ENCODE measurements around the gene TEKT5.

TEKT5 gene

GRCh38 chr16:10644092-10644491, 50.6 kb downstream of the TEKT5 start:
- no peak for TF ChIP-seq CTCF (IDR thresholded peaks at IDR 0.05)
- Histone ChIP-seq H3K36me3 (no peaks in the 10 kb centered on the region), H3K4me1 (ENCODE audit: control insufficient read depth in 1 of 2, insufficient read depth in 1 of 2, low read depth in 1 of 2, low read length in 1 of 2) (no peaks in the 10 kb centered on the region), H3K4me3 (ENCODE audit: low read depth in 1 of 2, low read length in 1 of 2) (no peak overlapping the region), H3K27ac (no peak overlapping the region), H3K27me3 (no peaks in the 10 kb centered on the region), H3K9me3 (no peaks in the 10 kb centered on the region)

DNA sequence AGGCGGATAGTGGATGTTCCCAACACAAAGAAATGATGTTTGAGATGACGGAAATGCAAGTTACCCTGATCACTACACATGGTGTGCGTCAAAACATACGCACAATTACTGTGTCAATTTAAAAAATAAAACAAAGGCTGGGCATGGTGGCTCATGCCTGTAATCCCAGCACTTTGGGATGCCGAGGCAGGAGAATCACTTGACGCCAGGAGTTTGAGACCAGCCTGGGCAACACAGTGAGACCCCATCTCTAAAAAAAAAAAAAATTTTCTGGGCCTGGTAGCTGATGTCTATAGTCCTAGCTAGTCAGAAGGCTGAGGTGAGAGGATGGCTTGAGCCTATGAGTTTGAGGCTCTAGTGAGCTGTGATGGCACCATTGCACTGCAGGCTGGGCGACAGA, 51.8 kb downstream of the TEKT5 start:
- Histone ChIP-seq H3K4me3 (ENCODE audit: low read depth in 1 of 2, low read length in 1 of 2) (no peak overlapping the region), H3K9me3 (no peaks in the 10 kb centered on the region), H3K27ac (no peak overlapping the region), H3K4me1 (ENCODE audit: control insufficient read depth in 1 of 2, insufficient read depth in 1 of 2, low read depth in 1 of 2, low read length in 1 of 2) (no peaks in the 10 kb centered on the region), H3K27me3 (no peaks in the 10 kb centered on the region), H3K36me3 (no peaks in the 10 kb centered on the region)
- TF ChIP-seq CTCF (IDR thresholded peaks at IDR 0.05) = no peak

GRCh38 chr16:10641953-10642949, 52.5 kb downstream of the TEKT5 start:
- H3K4me3 ChIP-seq (ENCODE audit: low read depth in 1 of 2, low read length in 1 of 2) = no peak overlapping the region
- no peaks in the 10 kb centered on the region for H3K27me3 ChIP-seq
- H3K36me3 ChIP-seq = no peaks in the 10 kb centered on the region
- no peaks in the 10 kb centered on the region for H3K4me1 ChIP-seq (ENCODE audit: control insufficient read depth in 1 of 2, insufficient read depth in 1 of 2, low read depth in 1 of 2, low read length in 1 of 2)
- TF ChIP-seq CTCF (IDR thresholded peaks at IDR 0.05) = no peak
- no peaks in the 10 kb centered on the region for H3K9me3 ChIP-seq
- no peak overlapping the region for H3K27ac ChIP-seq

GRCh38 chr16:10641555-10641952, 53.2 kb downstream of the TEKT5 start:
- H3K27me3 ChIP-seq = no peaks in the 10 kb centered on the region
- no peak overlapping the region for H3K27ac ChIP-seq
- H3K9me3 ChIP-seq = no peaks in the 10 kb centered on the region
- TF ChIP-seq CTCF (IDR thresholded peaks at IDR 0.05) = no peak
- H3K36me3 ChIP-seq = no peaks in the 10 kb centered on the region
- no peak overlapping the region for H3K4me3 ChIP-seq (ENCODE audit: low read depth in 1 of 2, low read length in 1 of 2)
- no peaks in the 10 kb centered on the region for H3K4me1 ChIP-seq (ENCODE audit: control insufficient read depth in 1 of 2, insufficient read depth in 1 of 2, low read depth in 1 of 2, low read length in 1 of 2)

DNA sequence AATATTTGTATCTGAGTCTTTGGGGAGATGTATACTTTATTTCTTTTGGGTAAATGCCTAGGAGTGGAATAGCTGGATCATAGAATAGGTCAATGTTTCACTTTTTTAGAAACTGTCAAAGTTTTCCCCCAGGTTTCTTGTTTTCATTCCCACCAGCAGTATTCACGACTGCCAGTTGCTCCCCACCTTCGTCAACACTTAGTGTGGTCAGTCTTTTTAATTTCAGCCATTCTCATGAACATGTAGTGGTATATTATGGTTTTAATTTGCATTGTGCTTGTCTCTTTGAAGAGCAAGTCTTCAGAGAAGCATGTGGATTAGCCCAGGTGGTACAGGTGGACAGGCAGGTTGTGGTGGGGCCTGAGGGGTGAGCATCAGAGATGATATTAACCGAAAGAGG, 53.8 kb downstream of the TEKT5 start:
- Histone ChIP-seq H3K27me3 (no peaks in the 10 kb centered on the region), H3K4me3 (ENCODE audit: low read depth in 1 of 2, low read length in 1 of 2) (no peak overlapping the region), H3K27ac (no peak overlapping the region), H3K36me3 (no peaks in the 10 kb centered on the region), H3K9me3 (no peaks in the 10 kb centered on the region), H3K4me1 (ENCODE audit: control insufficient read depth in 1 of 2, insufficient read depth in 1 of 2, low read depth in 1 of 2, low read length in 1 of 2) (no peaks in the 10 kb centered on the region)
- TF ChIP-seq CTCF (IDR thresholded peaks at IDR 0.05) = no peak
